Adrenal gland (tissue), 19 donors: Measurements from ENCODE around the gene SEC11A. TPM values are rescaled to one million over a fixed set of nuclear protein-coding genes. Genes with fewer than 3 reads are reported as not detected.

ENCODE experiments used
- DNase-seq, 7 donors: peaks; one replicate each; pipeline ENCODE4 v3.0.0-alpha.2; 2019 to 2020
- H3K27ac ChIP-seq, 5 donors: fragments of 200-600 bp; sonication (generic) in 4 of 5; 1 replicate in 3 of 5; 2 replicates in 2 of 5; pipeline versions ENCODE4 v1.5.1 to v1.8.0; 2016 to 2020; ENCODE audit warnings: mild to moderate bottlenecking in 1 of 5
- H3K27me3 ChIP-seq: fragments of 200-600 bp; 2 replicates; pipeline ENCODE4 v1.8.0; 2021
- H3K36me3 ChIP-seq, 2 donors: fragments of 200-600 bp; replicated peaks in 1 of 2; 1 replicate in 1 of 2; 2 replicates in 1 of 2; pipeline versions ENCODE4 v1.5.1 to v1.8.0; 2018 to 2022
- H3K4me1 ChIP-seq, 2 donors: fragments of 200-600 bp; replicated peaks in 1 of 2; 1 replicate in 1 of 2; 2 replicates in 1 of 2; pipeline versions ENCODE4 v1.5.1 to v1.8.0; 2018 to 2021
- H3K4me3 ChIP-seq, 4 donors: fragments of 200-600 bp; sonication (generic) in 3 of 4; one replicate each; pipeline ENCODE4 v1.5.1; 2016 to 2018
- H3K9me3 ChIP-seq, 3 donors: fragments of 200-600 bp; sonication (generic) in 1 of 3; replicated peaks in 1 of 3; 1 replicate in 2 of 3; 2 replicates in 1 of 3; pipeline versions ENCODE4 v1.5.1 to v1.8.0; 2016 to 2021
- CTCF ChIP-seq, 6 experiments: fragments of 450-650 bp in 4 of 6; fragments of 200-600 bp in 2 of 6; sonication (generic) in 1 of 6; IDR thresholded peaks; 1 replicate in 5 of 6; 2 replicates in 1 of 6; pipeline versions ENCODE4 v1.5.1 to v1.8.0; 2016 to 2021; ENCODE audit warnings: antibody characterized with exemption in 6 of 6, mild to moderate bottlenecking in 2 of 6, moderate library complexity in 1 of 6
- POLR2A ChIP-seq, 2 donors: fragments of 450-650 bp; IDR thresholded peaks; one replicate each; pipeline ENCODE4 v1.6.1; 2017; ENCODE audit warnings: antibody characterized with exemption in 2 of 2, mild to moderate bottlenecking in 2 of 2, moderate library complexity in 1 of 2
- WGBS, 4 donors: extraction: QIAGEN DNeasy Blood & Tissue Kit in 2 of 4; methylation state at CpG; one replicate each; pipeline versions ENCODE4 v1.1.5 to v1.1.7; 2013 to 2017; 5-methylcytosine and 5-hydroxymethylcytosine counted together
- intact Hi-C, 2 donors: fragments of 100-400 bp; cut with DNase I; formaldehyde crosslinking; loops; one replicate each; pipeline versions ENCODE4 v1.14.1 to v1.15.0; 2022 to 2023
- long read RNA-seq, 10 donors: library from polyadenylated mRNA in 3 of 10; unstranded in 2 of 10; stranded (forward) in 1 of 10; transcript quantifications; one replicate each; pipeline ENCODE4 v2.0.0 and lab custom pipeline, GENCODE V29; 2021 to 2026
- polyA plus RNA-seq, 3 donors: library from polyadenylated mRNA; stranded (reverse); fragments of 200-250 nt in 2 of 3; fragments of 350-450 nt in 1 of 3; fragmentation: Illumina TruSeq in 1 of 3; extraction: RNeasy Lipid Tissue Mini Kit (QIAGEN cat#74804) in 1 of 3; gene quantifications; one replicate each; pipeline ENCODE4 v1.2.3, GENCODE V29; 2013 to 2014
- total RNA-seq, 9 donors: library from RNA; depleted of rRNA in 4 of 9; stranded (reverse); fragments of >200 nt in 4 of 9; fragments of 120-200 nt in 1 of 9; fragmentation: NEBNext Ultra II Directional in 1 of 9; extraction: Animal tissue kit (Norgen Biotek cat#: 25700) in 1 of 9; gene quantifications; one replicate each; pipeline versions ENCODE4 v1.1.0 to v1.2.4, GENCODE V29; 2013 to 2023
- donor health status: healthy with polysubstance abuse.
- donor health status: Bipolar disorder and iron deficiency.
- donor health status: DM: yes; HTN: yes; CAD: no.
- donor health status: DM: no; HTN: no; CAD: no.
- donor health status: DM: no; HTN: no; CAD: no.
- donor health status: DM: yes; HTN: yes; CAD: no.

Gene SEC11A
- total RNA-seq (100 to 1,000 TPM; 130 to 194 (median 168) TPM), polyA plus RNA-seq (100 to 1,000 TPM; 156 to 240 (median 169) TPM)
- long read RNA-seq, donor 1, transcript SEC11A-206 (2 exons, 3,626 nt), result minor isoform, 7 of 260 reads
- long read RNA-seq, donor 1, transcript SEC11A-207 (1 exons, 2,204 nt), result major isoform, 153 of 260 reads
- long read RNA-seq, donor 1, transcript SEC11A-201 (6 exons, 1,656 nt), result minor isoform, 90 of 260 reads
- long read RNA-seq, donor 1, transcript SEC11A-205 (5 exons, 882 nt), result minor isoform, 6 of 260 reads
- long read RNA-seq, donor 1, partial matches to known transcripts, result 0 of 260 reads
- long read RNA-seq, donor 1, other reads (novel, unspliced or antisense), result 0 of 260 reads
- long read RNA-seq, donor 2, transcript SEC11A-207 (1 exons, 2,204 nt), result major isoform, 148 of 201 reads
- long read RNA-seq, donor 2, transcript SEC11A-201 (6 exons, 1,656 nt), result minor isoform, 45 of 201 reads
- long read RNA-seq, donor 2, partial matches to known transcripts, result 0 of 201 reads
- long read RNA-seq, donor 2, other reads (novel, unspliced or antisense), result 0 of 201 reads
- long read RNA-seq, donor 3, transcript SEC11A-206 (2 exons, 3,626 nt), result minor isoform, 6 of 176 reads
- long read RNA-seq, donor 3, transcript SEC11A-207 (1 exons, 2,204 nt), result major isoform, 111 of 176 reads
- long read RNA-seq, donor 3, transcript SEC11A-201 (6 exons, 1,656 nt), result minor isoform, 52 of 176 reads
- long read RNA-seq, donor 3, partial matches to known transcripts, result 0 of 176 reads
- long read RNA-seq, donor 3, other reads (novel, unspliced or antisense), result 0 of 176 reads
- long read RNA-seq, donor 4, transcript SEC11A-201 (6 exons, 1,656 nt), result major isoform, 110 of 124 reads
- long read RNA-seq, donor 4, partial matches to known transcripts, result 2 of 124 reads
- long read RNA-seq, donor 4, other reads (novel, unspliced or antisense), result 5 of 124 reads
- long read RNA-seq, donor 5, transcript SEC11A-201 (6 exons, 1,656 nt), result major isoform, 116 of 133 reads
- long read RNA-seq, donor 5, transcript SEC11A-205 (5 exons, 882 nt), result minor isoform, 6 of 133 reads
- long read RNA-seq, donor 5, partial matches to known transcripts, result 3 of 133 reads
- long read RNA-seq, donor 5, other reads (novel, unspliced or antisense), result 5 of 133 reads
- long read RNA-seq, donor 6, transcript SEC11A-201 (6 exons, 1,656 nt), result major isoform, 87 of 102 reads
- long read RNA-seq, donor 6, partial matches to known transcripts, result 1 of 102 reads
- long read RNA-seq, donor 6, other reads (novel, unspliced or antisense), result 6 of 102 reads
- long read RNA-seq, donor 7, transcript SEC11A-205 (5 exons, 882 nt), result minor isoform, 5 of 120 reads
- long read RNA-seq, donor 7, transcript SEC11A-201 (6 exons, 1,656 nt), result minor isoform, 35 of 120 reads
- long read RNA-seq, donor 7, transcript SEC11A-206 (2 exons, 3,626 nt), result minor isoform, 7 of 120 reads
- long read RNA-seq, donor 7, transcript SEC11A-207 (1 exons, 2,204 nt), result major isoform, 69 of 120 reads
- long read RNA-seq, donor 7, partial matches to known transcripts, result 0 of 120 reads
- long read RNA-seq, donor 7, other reads (novel, unspliced or antisense), result 0 of 120 reads
- long read RNA-seq, donor 8, transcript SEC11A-207 (1 exons, 2,204 nt), result major isoform, 126 of 213 reads
- long read RNA-seq, donor 8, transcript SEC11A-206 (2 exons, 3,626 nt), result minor isoform, 5 of 213 reads
- long read RNA-seq, donor 8, transcript SEC11A-201 (6 exons, 1,656 nt), result minor isoform, 77 of 213 reads
- long read RNA-seq, donor 8, partial matches to known transcripts, result 0 of 213 reads
- long read RNA-seq, donor 8, other reads (novel, unspliced or antisense), result 0 of 213 reads
- long read RNA-seq, donor 9, transcript SEC11A-201 (6 exons, 1,656 nt), result minor isoform, 47 of 161 reads
- long read RNA-seq, donor 9, transcript SEC11A-206 (2 exons, 3,626 nt), result minor isoform, 8 of 161 reads
- long read RNA-seq, donor 9, transcript SEC11A-207 (1 exons, 2,204 nt), result major isoform, 100 of 161 reads
- long read RNA-seq, donor 9, partial matches to known transcripts, result 0 of 161 reads
- long read RNA-seq, donor 9, other reads (novel, unspliced or antisense), result 0 of 161 reads
- long read RNA-seq, donor 10, transcript SEC11A-201 (6 exons, 1,656 nt), result major isoform, 21 of 42 reads
- long read RNA-seq, donor 10, transcript SEC11A-207 (1 exons, 2,204 nt), result minor isoform, 19 of 42 reads
- long read RNA-seq, donor 10, partial matches to known transcripts, result 0 of 42 reads
- long read RNA-seq, donor 10, other reads (novel, unspliced or antisense), result 0 of 42 reads

- H3K4me1 ChIP-seq, result peaks cover 8 to 31% of the 10 kb centered on the region in 2 donors
- no peaks in the 10 kb centered on the region for H3K9me3 ChIP-seq
- H3K36me3 ChIP-seq, result no peaks in the 10 kb centered on the region
- DNase-seq, result peak; percentile 94 to 97 (median 96)
- intact Hi-C loops, result loop anchor here (10.0 kb wide), 2 partner anchors 61 to 219 kb away; partner anchors contain the start of genes NMB (in 2 of the 2) and WDR73 (in 2 of the 2)
- WGBS, 4 donors, result 0 to 1% (median 0%) methylated on average over 14 to 57 of the region's 57 CpGs
- TF ChIP-seq POLR2A (IDR thresholded peaks at IDR 0.05), result peak; percentile 72 to 93
- peak in 1 of 6 experiments; percentile 4 for TF ChIP-seq CTCF (IDR thresholded peaks at IDR 0.05)
- peak within 1 kb of the TSS; percentile 49 to 82 (median 58) for H3K4me3 ChIP-seq
- peak within 1 kb of the TSS; percentile 87 to 97 (median 90) for H3K27ac ChIP-seq
- H3K27me3 ChIP-seq, result no peaks in the 10 kb centered on the region
Measured at GRCh38 chr15:84716036-84716732, at the start of gene SEC11A. SEC11A (minus strand) TSS chr15:84716139; CDS start chr15:84716075, 64 bp downstream.

GRCh38 chr15:84765675-84766074 lies 49.7 kb upstream of the SEC11A start:
- Histone ChIP-seq H3K36me3 (peaks cover 0 to 24% of the 10 kb centered on the region in 2 donors), H3K9me3 (no peaks in the 10 kb centered on the region), H3K27me3 (no peaks in the 10 kb centered on the region), H3K4me3 (no peak overlapping the region), H3K27ac (no peak overlapping the region), H3K4me1 (peaks cover 29 to 36% of the 10 kb centered on the region in 2 donors)
- no peak for DNase-seq
- no peak for TF ChIP-seq POLR2A (IDR thresholded peaks at IDR 0.05)
- no peak for TF ChIP-seq CTCF (IDR thresholded peaks at IDR 0.05)
- 90 to 99% (median 94%) methylated on average over 4 of the region's 4 CpGs for WGBS, 4 donors
- intact Hi-C loops, result no loop called here

- 93 to 97% (median 97%) methylated on average over 1 of the region's 1 CpG for WGBS, 4 donors
- intact Hi-C loops, result no loop called here
- H3K27me3 ChIP-seq, result no peaks in the 10 kb centered on the region
- no peak for TF ChIP-seq POLR2A (IDR thresholded peaks at IDR 0.05)
- TF ChIP-seq CTCF (IDR thresholded peaks at IDR 0.05), result no peak
- H3K27ac ChIP-seq, result no peak overlapping the region
- DNase-seq, result no peak
- peaks cover 0 to 24% of the 10 kb centered on the region in 2 donors for H3K36me3 ChIP-seq
- H3K4me1 ChIP-seq, result peaks cover 29 to 37% of the 10 kb centered on the region in 2 donors
- no peak overlapping the region for H3K4me3 ChIP-seq
- H3K9me3 ChIP-seq, result no peaks in the 10 kb centered on the region
Measured at GRCh38 chr15:84764989-84765388, 49.0 kb upstream of the SEC11A start.
